ES-I3 (cell line): ENCODE measurements around the gene GSC2.

Experiments
- H3K36me3 ChIP-seq: 2 replicates; pipeline ENCODE4 v1.6.1; 2013; ENCODE audit warnings: mild to moderate bottlenecking, low read length, control low read depth, moderate library complexity; ENCODE audit not compliant: insufficient read depth
- H3K4me1 ChIP-seq: 2 replicates; pipeline ENCODE4 v1.6.1; 2013; ENCODE audit warnings: mild to moderate bottlenecking, control low read depth, low read length; ENCODE audit not compliant: insufficient read depth
- H3K9ac ChIP-seq: 2 replicates; pipeline ENCODE4 v1.6.1; 2013; ENCODE audit warnings: low read depth, mild to moderate bottlenecking, low read length, moderate library complexity
- H3K9me3 ChIP-seq: 2 replicates; pipeline ENCODE4 v1.6.1; 2013; ENCODE audit warnings: mild to moderate bottlenecking, low read length, moderate library complexity; ENCODE audit not compliant: control insufficient read depth, insufficient read depth

Gene GSC2

GRCh38 chr22:19138217-19139000 lies 11.7 kb downstream of the GSC2 start:
- Histone ChIP-seq H3K9ac (no peak overlapping the region), H3K9me3 (no peaks in the 10 kb centered on the region), H3K4me1 (no peaks in the 10 kb centered on the region), H3K36me3 (peaks cover 19% of the 10 kb centered on the region)

- H3K9ac ChIP-seq: no peak overlapping the region
- H3K9me3 ChIP-seq: no peaks in the 10 kb centered on the region
- no peaks in the 10 kb centered on the region for H3K4me1 ChIP-seq
- H3K36me3 ChIP-seq: peaks cover 19% of the 10 kb centered on the region
Observed at GRCh38 chr22:19137384-19138216, 12.5 kb downstream of the GSC2 start.

GRCh38 chr22:19136915-19137314 lies 13.2 kb downstream of the GSC2 start:
- no peaks in the 10 kb centered on the region for H3K9me3 ChIP-seq
- H3K9ac ChIP-seq: no peak overlapping the region
- peaks cover 19% of the 10 kb centered on the region for H3K36me3 ChIP-seq
- no peaks in the 10 kb centered on the region for H3K4me1 ChIP-seq

- no peak overlapping the region for H3K9ac ChIP-seq
- no peaks in the 10 kb centered on the region for H3K9me3 ChIP-seq
- H3K36me3 ChIP-seq: peaks cover 9% of the 10 kb centered on the region
- no peaks in the 10 kb centered on the region for H3K4me1 ChIP-seq
Observed at GRCh38 chr22:19134874-19135273, 15.2 kb downstream of the GSC2 start.

GRCh38 chr22:19134176-19134831 lies 15.8 kb downstream of the GSC2 start:
- peaks cover 9% of the 10 kb centered on the region for H3K36me3 ChIP-seq
- no peak overlapping the region for H3K9ac ChIP-seq
- no peaks in the 10 kb centered on the region for H3K9me3 ChIP-seq
- H3K4me1 ChIP-seq: no peaks in the 10 kb centered on the region

GRCh38 chr22:19133561-19133960 lies 16.5 kb downstream of the GSC2 start:
- Histone ChIP-seq H3K9ac (no peak overlapping the region), H3K9me3 (no peaks in the 10 kb centered on the region), H3K36me3 (peaks cover 9% of the 10 kb centered on the region), H3K4me1 (no peaks in the 10 kb centered on the region)

GRCh38 chr22:19132693-19133400 lies 17.2 kb downstream of the GSC2 start:
- H3K36me3 ChIP-seq: peaks cover 9% of the 10 kb centered on the region
- no peaks in the 10 kb centered on the region for H3K9me3 ChIP-seq
- no peak overlapping the region for H3K9ac ChIP-seq
- no peaks in the 10 kb centered on the region for H3K4me1 ChIP-seq

GRCh38 chr22:19132153-19132552 lies 17.9 kb downstream of the GSC2 start:
- no peak overlapping the region for H3K9ac ChIP-seq
- peaks cover 9% of the 10 kb centered on the region for H3K36me3 ChIP-seq
- no peaks in the 10 kb centered on the region for H3K4me1 ChIP-seq
- no peaks in the 10 kb centered on the region for H3K9me3 ChIP-seq

GRCh38 chr22:19131685-19132015 lies 18.4 kb downstream of the GSC2 start:
- no peaks in the 10 kb centered on the region for H3K9me3 ChIP-seq
- no peak overlapping the region for H3K9ac ChIP-seq
- H3K4me1 ChIP-seq: no peaks in the 10 kb centered on the region
- peaks cover 9% of the 10 kb centered on the region for H3K36me3 ChIP-seq

- H3K4me1 ChIP-seq: no peaks in the 10 kb centered on the region
- peaks cover 6% of the 10 kb centered on the region; the same call in 1 of the 2 replicates for H3K36me3 ChIP-seq
- H3K9ac ChIP-seq: no peak within 1 kb of the TSS
- no peaks in the 10 kb centered on the region for H3K9me3 ChIP-seq
Observed at GRCh38 chr22:19130959-19131684, 19.0 kb downstream of the GSC2 start, which contains the start of gene TSSK2. TSSK2 (plus strand) TSS chr22:19131308; CDS start chr22:19131400, 92 bp downstream.

GRCh38 chr22:19129871-19130270 lies 20.2 kb downstream of the GSC2 start:
- no peaks in the 10 kb centered on the region for H3K4me1 ChIP-seq
- H3K36me3 ChIP-seq: peaks cover 6% of the 10 kb centered on the region; the same call in 1 of the 2 replicates
- no peaks in the 10 kb centered on the region for H3K9me3 ChIP-seq
- H3K9ac ChIP-seq: no peak overlapping the region

- Histone ChIP-seq H3K9me3 (no peaks in the 10 kb centered on the region), H3K9ac (no peak overlapping the region), H3K4me1 (no peaks in the 10 kb centered on the region), H3K36me3 (peaks cover under 1% of the 10 kb centered on the region; the same call in 1 of the 2 replicates)
Observed at GRCh38 chr22:19128946-19129727, 21.0 kb downstream of the GSC2 start.

GRCh38 chr22:19128009-19128401 lies 22.1 kb downstream of the GSC2 start:
- no peaks in the 10 kb centered on the region for H3K9me3 ChIP-seq
- no peaks in the 10 kb centered on the region for H3K36me3 ChIP-seq
- 0 out of 2 replicates have a peak, but pooled peaks cover 2% of the 10 kb centered on the region for H3K4me1 ChIP-seq
- H3K9ac ChIP-seq: no peak overlapping the region
